GM23338 (cell line): Measurements from ENCODE around the gene GLOD4. TPM values are rescaled to one million over a fixed set of nuclear protein-coding genes. Genes with fewer than 3 reads are reported as not detected.

ENCODE experiments used
- ATAC-seq: fragments of 200-7000 bp; cut with Tn5 transposase; 3 replicates; pipeline ENCODE4 v1.9.1; 2020
- DNase-seq: peaks from one replicate; pipeline ENCODE4 v3.0.0-alpha.2; 2015; ENCODE audit warnings: low spot score
- H2AFZ ChIP-seq: fragments of 200-600 bp; sonication (generic); 2 replicates; pipeline ENCODE4 v1.8.0; 2016; ENCODE audit warnings: antibody characterized with exemption, mild to moderate bottlenecking, moderate library complexity
- H3F3A ChIP-seq: fragments of 200-600 bp; sonication (generic); replicated peaks from 2 replicates; pipeline ENCODE4 v1.8.0; 2017; ENCODE audit warnings: antibody characterized with exemption, mixed run types, low read depth
- H3K27ac ChIP-seq: fragments of 200-600 bp; sonication (generic); 2 replicates; pipeline ENCODE4 v1.6.1; 2016; ENCODE audit warnings: low read depth
- H3K27me3 ChIP-seq: fragments of 200-600 bp; sonication (generic); 2 replicates; pipeline ENCODE4 v1.8.0; 2016; ENCODE audit warnings: mild to moderate bottlenecking, mixed run types, moderate library complexity; ENCODE audit not compliant: insufficient read depth
- H3K36me3 ChIP-seq: fragments of 200-600 bp; sonication (generic); 2 replicates; pipeline ENCODE4 v1.8.0; 2016; ENCODE audit warnings: mild to moderate bottlenecking; ENCODE audit not compliant: insufficient read depth
- H3K4me1 ChIP-seq: fragments of 200-600 bp; sonication (generic); 2 replicates; pipeline ENCODE4 v1.8.0; 2016; ENCODE audit warnings: mild to moderate bottlenecking, moderate library complexity; ENCODE audit not compliant: insufficient read depth
- H3K4me2 ChIP-seq: fragments of 200-600 bp; sonication (generic); 2 replicates; pipeline ENCODE4 v1.7.1; 2017; ENCODE audit warnings: mixed run types
- H3K4me3 ChIP-seq: fragments of 200-600 bp; sonication (generic); 2 replicates; pipeline ENCODE4 v1.6.1; 2016; ENCODE audit warnings: mixed run types
- H3K79me2 ChIP-seq: fragments of 200-600 bp; sonication (generic); replicated peaks from 2 replicates; pipeline ENCODE4 v1.8.0; 2017; ENCODE audit warnings: mild to moderate bottlenecking; ENCODE audit not compliant: insufficient read depth
- H3K9me2 ChIP-seq: fragments of 200-600 bp; sonication (generic); 2 replicates; pipeline ENCODE4 v1.8.0; 2017; ENCODE audit not compliant: insufficient read depth
- H4K20me1 ChIP-seq: fragments of 200-600 bp; sonication (generic); replicated peaks from 2 replicates; pipeline ENCODE4 v1.8.0; 2017; ENCODE audit warnings: mild to moderate bottlenecking; ENCODE audit not compliant: insufficient read depth
- H3K27ac Mint-ChIP-seq: 2 replicates; pipeline ENCODE4 v1.8.0; 2020; ENCODE audit warnings: inconsistent platforms, mild to moderate bottlenecking, moderate library complexity, mixed read lengths
- H3K27me3 Mint-ChIP-seq: 3 replicates; pipeline ENCODE4 v1.8.0; 2022; ENCODE audit warnings: low read depth, mild to moderate bottlenecking, moderate library complexity, mixed read lengths, inconsistent platforms; ENCODE audit not compliant: insufficient read depth, poor library complexity
- H3K36me3 Mint-ChIP-seq: 3 replicates; pipeline ENCODE4 v1.8.0; 2021; ENCODE audit warnings: low read depth, mild to moderate bottlenecking, inconsistent platforms, moderate library complexity, mixed read lengths
- H3K4me1 Mint-ChIP-seq: 3 replicates; pipeline ENCODE4 v1.8.0; 2020; ENCODE audit warnings: mild to moderate bottlenecking, inconsistent platforms, mixed read lengths
- H3K4me3 Mint-ChIP-seq: 3 replicates; pipeline ENCODE4 v1.8.0; 2021; ENCODE audit warnings: moderate library complexity, mild to moderate bottlenecking, inconsistent platforms, mixed read lengths
- H3K9me3 Mint-ChIP-seq: 3 replicates; pipeline ENCODE4 v1.8.0; 2020; ENCODE audit warnings: moderate library complexity, mild to moderate bottlenecking, inconsistent platforms, mixed read lengths
- CREB1 ChIP-seq: fragments of 250-450 bp; sonication (Bioruptor Pico); IDR thresholded peaks from 2 replicates; pipeline ENCODE4 v1.5.0; 2020; ENCODE audit warnings: low read depth, mild to moderate bottlenecking, moderate library complexity
- ETS1 ChIP-seq: IDR thresholded peaks from 2 replicates; pipeline ENCODE4 v1.6.1; 2016; ENCODE audit warnings: antibody characterized with exemption
- EZH2 ChIP-seq: fragments of 200-600 bp; sonication (generic); IDR thresholded peaks from one replicate; pipeline ENCODE4 v1.8.0; 2017; ENCODE audit warnings: antibody characterized with exemption, mild to moderate bottlenecking, low read depth; ENCODE audit not compliant: unreplicated experiment
- EZH2phosphoT487 ChIP-seq: fragments of 200-600 bp; sonication (generic); IDR thresholded peaks from one replicate; pipeline ENCODE4 v1.8.1; 2018; ENCODE audit warnings: antibody characterized with exemption; ENCODE audit not compliant: unreplicated experiment
- JUNB ChIP-seq: IDR thresholded peaks from one replicate; pipeline ENCODE4 v1.6.1; 2016; ENCODE audit warnings: antibody characterized with exemption; ENCODE audit not compliant: unreplicated experiment
- NANOG ChIP-seq: IDR thresholded peaks from 2 replicates; pipeline ENCODE4 v1.6.1; 2016; ENCODE audit warnings: antibody characterized with exemption, borderline replicate concordance
- POLR2AphosphoS5 ChIP-seq: IDR thresholded peaks from 2 replicates; pipeline ENCODE4 v1.6.1; 2016; ENCODE audit warnings: antibody characterized with exemption, low read depth
- STAT1 ChIP-seq: IDR thresholded peaks from one replicate; pipeline ENCODE4 v1.6.1; 2016; ENCODE audit warnings: antibody characterized with exemption; ENCODE audit not compliant: unreplicated experiment
- ZNF114 ChIP-seq: fragments of 250-450 bp; sonication (Bioruptor Pico); IDR thresholded peaks from 2 replicates; pipeline ENCODE4 v1.5.0; 2020; ENCODE audit warnings: mild to moderate bottlenecking, moderate library complexity
- ZNF331 ChIP-seq: fragments of 250-450 bp; sonication (Bioruptor Pico); IDR thresholded peaks from 2 replicates; pipeline ENCODE4 v1.5.0; 2020; ENCODE audit warnings: low read depth, mild to moderate bottlenecking, moderate library complexity
- ZNF462 ChIP-seq: fragments of 250-450 bp; sonication (Bioruptor Pico); IDR thresholded peaks from 2 replicates; pipeline ENCODE4 v1.5.0; 2020; ENCODE audit warnings: mild to moderate bottlenecking, moderate library complexity
- polyA plus RNA-seq: library from polyadenylated mRNA; unstranded; fragments of >200 nt; fragmentation: Nextera tagmentation; extraction: Ambion mirVana; gene quantifications from 2 replicates; pipeline ENCODE4 v1.2.1, GENCODE V29; 2016
- total RNA-seq: library from RNA; depleted of rRNA; stranded (reverse); fragments of >200 nt; shearing (Covaris generic); gene quantifications from 2 replicates; pipeline ENCODE4 v1.2.3, GENCODE V29; 2014
- TF ChIP-seq, protein P1 (sequence below), 2 experiments: fragments of 200-600 bp in 1 of 2; sonication (generic) in 1 of 2; conservative IDR thresholded peaks; 2 replicates each; pipeline versions ENCODE4 v1.5.1 to v1.6.1; 2016 to 2017; ENCODE audit warnings: antibody characterized with exemption in 2 of 2, low read depth in 2 of 2, mild to moderate bottlenecking in 2 of 2, moderate library complexity in 1 of 2
- TF ChIP-seq, protein P2 (sequence below): IDR thresholded peaks from one replicate; pipeline ENCODE4 v1.6.1; 2018; ENCODE audit warnings: antibody characterized with exemption; ENCODE audit not compliant: unreplicated experiment

The GLOD4 gene
- total and polyA plus RNA-seq, 2 experiments from 2014 or later, result 120 to 122 TPM

- TF ChIP-seq STAT1, result no peak
- no peak for TF ChIP-seq JUNB
- no peak for TF ChIP-seq ZNF114 (CRISPR knock-in tag)
- no peak for TF ChIP-seq ZNF462 (CRISPR knock-in tag)
- no peak for TF ChIP-seq ZNF331 (CRISPR knock-in tag)
- TF ChIP-seq ETS1, result no peak
- no peak for TF ChIP-seq EZH2phosphoT487
- no peak for TF ChIP-seq POLR2AphosphoS5
- TF ChIP-seq, protein P1, sequence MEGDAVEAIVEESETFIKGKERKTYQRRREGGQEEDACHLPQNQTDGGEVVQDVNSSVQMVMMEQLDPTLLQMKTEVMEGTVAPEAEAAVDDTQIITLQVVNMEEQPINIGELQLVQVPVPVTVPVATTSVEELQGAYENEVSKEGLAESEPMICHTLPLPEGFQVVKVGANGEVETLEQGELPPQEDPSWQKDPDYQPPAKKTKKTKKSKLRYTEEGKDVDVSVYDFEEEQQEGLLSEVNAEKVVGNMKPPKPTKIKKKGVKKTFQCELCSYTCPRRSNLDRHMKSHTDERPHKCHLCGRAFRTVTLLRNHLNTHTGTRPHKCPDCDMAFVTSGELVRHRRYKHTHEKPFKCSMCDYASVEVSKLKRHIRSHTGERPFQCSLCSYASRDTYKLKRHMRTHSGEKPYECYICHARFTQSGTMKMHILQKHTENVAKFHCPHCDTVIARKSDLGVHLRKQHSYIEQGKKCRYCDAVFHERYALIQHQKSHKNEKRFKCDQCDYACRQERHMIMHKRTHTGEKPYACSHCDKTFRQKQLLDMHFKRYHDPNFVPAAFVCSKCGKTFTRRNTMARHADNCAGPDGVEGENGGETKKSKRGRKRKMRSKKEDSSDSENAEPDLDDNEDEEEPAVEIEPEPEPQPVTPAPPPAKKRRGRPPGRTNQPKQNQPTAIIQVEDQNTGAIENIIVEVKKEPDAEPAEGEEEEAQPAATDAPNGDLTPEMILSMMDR (conservative IDR thresholded peaks at IDR 0.05; ENCODE audit: low read depth in 2 of 2), result no peak
- TF ChIP-seq, protein P2, sequence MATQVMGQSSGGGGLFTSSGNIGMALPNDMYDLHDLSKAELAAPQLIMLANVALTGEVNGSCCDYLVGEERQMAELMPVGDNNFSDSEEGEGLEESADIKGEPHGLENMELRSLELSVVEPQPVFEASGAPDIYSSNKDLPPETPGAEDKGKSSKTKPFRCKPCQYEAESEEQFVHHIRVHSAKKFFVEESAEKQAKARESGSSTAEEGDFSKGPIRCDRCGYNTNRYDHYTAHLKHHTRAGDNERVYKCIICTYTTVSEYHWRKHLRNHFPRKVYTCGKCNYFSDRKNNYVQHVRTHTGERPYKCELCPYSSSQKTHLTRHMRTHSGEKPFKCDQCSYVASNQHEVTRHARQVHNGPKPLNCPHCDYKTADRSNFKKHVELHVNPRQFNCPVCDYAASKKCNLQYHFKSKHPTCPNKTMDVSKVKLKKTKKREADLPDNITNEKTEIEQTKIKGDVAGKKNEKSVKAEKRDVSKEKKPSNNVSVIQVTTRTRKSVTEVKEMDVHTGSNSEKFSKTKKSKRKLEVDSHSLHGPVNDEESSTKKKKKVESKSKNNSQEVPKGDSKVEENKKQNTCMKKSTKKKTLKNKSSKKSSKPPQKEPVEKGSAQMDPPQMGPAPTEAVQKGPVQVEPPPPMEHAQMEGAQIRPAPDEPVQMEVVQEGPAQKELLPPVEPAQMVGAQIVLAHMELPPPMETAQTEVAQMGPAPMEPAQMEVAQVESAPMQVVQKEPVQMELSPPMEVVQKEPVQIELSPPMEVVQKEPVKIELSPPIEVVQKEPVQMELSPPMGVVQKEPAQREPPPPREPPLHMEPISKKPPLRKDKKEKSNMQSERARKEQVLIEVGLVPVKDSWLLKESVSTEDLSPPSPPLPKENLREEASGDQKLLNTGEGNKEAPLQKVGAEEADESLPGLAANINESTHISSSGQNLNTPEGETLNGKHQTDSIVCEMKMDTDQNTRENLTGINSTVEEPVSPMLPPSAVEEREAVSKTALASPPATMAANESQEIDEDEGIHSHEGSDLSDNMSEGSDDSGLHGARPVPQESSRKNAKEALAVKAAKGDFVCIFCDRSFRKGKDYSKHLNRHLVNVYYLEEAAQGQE, result no peak
- no peak for TF ChIP-seq EZH2
- no peak for TF ChIP-seq NANOG
- no peak for TF ChIP-seq CREB1 (CRISPR knock-in tag)
- H3K9me3 Mint-ChIP-seq, result no peaks in the 10 kb centered on the region; the same call in 2 of the 3 replicates
- peaks cover 17% of the 10 kb centered on the region for H3K36me3 Mint-ChIP-seq
- Histone ChIP-seq H3K4me1 (no peaks in the 10 kb centered on the region), H3K27me3 (no peaks in the 10 kb centered on the region), H3K79me2 (no peaks in the 10 kb centered on the region), H3K4me2 (no peak overlapping the region), H4K20me1 (no peaks in the 10 kb centered on the region; the same call in 1 of the 2 replicates), H3K9me2 (no peaks in the 10 kb centered on the region), H3K27ac (no peak overlapping the region), H2AFZ (no peak overlapping the region), H3K36me3 (no peaks in the 10 kb centered on the region; the same call in 1 of the 2 replicates), H3F3A (no peaks in the 10 kb centered on the region), H3K4me3 (no peak overlapping the region)
- H3K27me3 Mint-ChIP-seq, result peaks cover 20% of the 10 kb centered on the region
- no peak for DNase-seq
- H3K4me1 Mint-ChIP-seq, result peaks cover 6% of the 10 kb centered on the region; the same call in 2 of the 3 replicates
- H3K27ac Mint-ChIP-seq, result no peak overlapping the region
- no peak for ATAC-seq
- H3K4me3 Mint-ChIP-seq, result no peak overlapping the region; the same call in 2 of the 3 replicates
These were observed 18.6 kb upstream of the GLOD4 start for GRCh38 chr17:800446-801242.
